ENCODE data around the gene MBD6. TPM values are rescaled to one million over a fixed set of nuclear protein-coding genes. Genes with fewer than 3 reads are reported as not detected.
A peak's percentile ranks its signal among the peaks of the same experiment; 100 is the strongest.

MBD6 gene
- total and polyA plus RNA-seq, 2 of the 8 experiments (the other 6 are each of a cell fraction or from before 2014, with no cell fraction given), result 3.9 to 32.3 TPM

- TF ChIP-seq ATF3 (IDR thresholded peaks at IDR 0.05; ENCODE audit: insufficient read depth, low read depth, low read length) (no peak), MAX (IDR thresholded peaks at IDR 0.05) (no peak), KDM4A (IDR thresholded peaks at IDR 0.05; ENCODE audit: low read depth, low read length, severe bottlenecking) (peak; percentile 93), TEAD4 (IDR thresholded peaks at IDR 0.05; ENCODE audit: low read depth, low read length) (no peak), CHD7 (IDR thresholded peaks at IDR 0.05; ENCODE audit: insufficient replicate concordance, low read length) (no peak), RFX5 (IDR thresholded peaks at IDR 0.05; ENCODE audit: borderline replicate concordance, low read depth, low read length) (no peak), TBP (IDR thresholded peaks at IDR 0.05; ENCODE audit: low read depth, low read length) (0 out of 2 replicates have a peak, but pooled peaks have one; percentile 33), TCF12 (IDR thresholded peaks at IDR 0.05; ENCODE audit: low read depth, low read length) (no peak), BCL11A (IDR thresholded peaks at IDR 0.05; ENCODE audit: low read depth in 2 of 2, low read length in 2 of 2) (no peak)
Observed at GRCh38 chr12:57546438-57547287, 24.0 kb downstream of the MBD6 start, which contains the start of gene DCTN2 (continued).

Data from H1 (cell line).